Measurements from ENCODE around the gene CD2BP2.

The CD2BP2 gene

DNA sequence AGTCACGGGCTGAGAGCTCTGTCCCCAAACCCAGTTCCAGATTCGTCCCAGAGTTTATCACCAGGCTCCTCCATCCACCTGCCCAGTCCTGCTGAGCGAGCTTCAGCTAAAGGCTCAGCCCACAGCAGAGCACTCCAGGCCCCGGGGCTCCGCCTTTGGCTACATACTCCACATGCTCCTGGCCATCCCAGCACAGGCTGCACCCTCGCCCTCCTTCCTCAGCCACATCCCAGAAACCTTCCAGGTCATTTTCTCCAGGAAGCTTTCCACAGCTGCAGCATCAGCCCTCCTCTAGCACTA, 4.7 kb upstream of the CD2BP2 start:
- H3K27me3 ChIP-seq: no peaks in the 10 kb centered on the region
- H3K4me1 ChIP-seq (ENCODE audit: control insufficient read depth in 1 of 2, insufficient read depth in 1 of 2, low read depth in 1 of 2, low read length in 1 of 2): peaks cover 15 to 18% of the 10 kb centered on the region in 2 experiments
- TF ChIP-seq, protein P1, sequence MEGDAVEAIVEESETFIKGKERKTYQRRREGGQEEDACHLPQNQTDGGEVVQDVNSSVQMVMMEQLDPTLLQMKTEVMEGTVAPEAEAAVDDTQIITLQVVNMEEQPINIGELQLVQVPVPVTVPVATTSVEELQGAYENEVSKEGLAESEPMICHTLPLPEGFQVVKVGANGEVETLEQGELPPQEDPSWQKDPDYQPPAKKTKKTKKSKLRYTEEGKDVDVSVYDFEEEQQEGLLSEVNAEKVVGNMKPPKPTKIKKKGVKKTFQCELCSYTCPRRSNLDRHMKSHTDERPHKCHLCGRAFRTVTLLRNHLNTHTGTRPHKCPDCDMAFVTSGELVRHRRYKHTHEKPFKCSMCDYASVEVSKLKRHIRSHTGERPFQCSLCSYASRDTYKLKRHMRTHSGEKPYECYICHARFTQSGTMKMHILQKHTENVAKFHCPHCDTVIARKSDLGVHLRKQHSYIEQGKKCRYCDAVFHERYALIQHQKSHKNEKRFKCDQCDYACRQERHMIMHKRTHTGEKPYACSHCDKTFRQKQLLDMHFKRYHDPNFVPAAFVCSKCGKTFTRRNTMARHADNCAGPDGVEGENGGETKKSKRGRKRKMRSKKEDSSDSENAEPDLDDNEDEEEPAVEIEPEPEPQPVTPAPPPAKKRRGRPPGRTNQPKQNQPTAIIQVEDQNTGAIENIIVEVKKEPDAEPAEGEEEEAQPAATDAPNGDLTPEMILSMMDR (IDR thresholded peaks at IDR 0.05): no peak
- no peak overlapping the region for H3K4me3 ChIP-seq (ENCODE audit: low read depth in 1 of 2, low read length in 1 of 2)
- peaks cover 81% of the 10 kb centered on the region for H3K36me3 ChIP-seq
- no peak overlapping the region for H3K27ac ChIP-seq
- no peaks in the 10 kb centered on the region for H3K9me3 ChIP-seq

DNA sequence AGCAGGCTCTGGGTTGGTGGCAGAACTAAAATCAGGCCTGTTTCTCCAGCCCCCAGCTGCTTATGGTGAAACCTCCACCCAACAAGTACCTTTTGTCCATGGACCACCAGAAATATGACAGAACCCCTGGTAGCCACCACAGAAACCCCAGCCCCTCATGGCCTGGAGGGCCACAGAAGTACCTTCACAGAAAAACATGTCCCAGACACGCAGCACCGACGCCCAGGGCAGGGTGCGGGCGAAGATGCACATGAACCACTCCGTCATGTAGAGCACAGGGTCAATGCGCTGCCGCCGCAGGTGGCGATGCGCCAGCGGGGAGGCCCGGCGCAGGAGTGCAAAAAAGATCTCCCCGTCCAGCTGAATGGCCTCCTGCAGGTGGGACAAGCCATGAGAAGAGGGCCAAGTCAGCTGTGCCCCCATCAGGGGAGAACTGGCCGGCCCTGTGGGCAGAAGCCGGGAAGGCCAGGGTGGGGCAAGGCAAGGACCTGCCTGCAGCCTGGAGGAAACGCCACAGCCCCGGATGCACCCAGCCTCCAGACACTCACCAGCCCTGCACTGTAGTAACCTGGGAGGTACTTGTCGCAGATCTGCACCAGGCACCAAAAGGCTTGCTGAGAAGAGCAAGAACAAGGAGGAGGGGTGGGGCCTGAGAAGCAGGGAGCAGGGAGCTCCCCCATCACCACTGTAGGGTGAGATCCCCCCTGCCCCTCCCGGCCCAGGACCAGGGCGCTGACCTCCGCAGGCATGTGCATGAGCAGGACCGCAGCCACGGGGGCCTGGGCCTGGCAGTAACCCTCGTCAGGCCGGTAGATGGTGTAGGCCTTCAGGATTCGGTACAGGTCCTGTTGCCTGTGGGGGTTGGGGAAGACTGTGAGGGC, 4.1 kb upstream of the CD2BP2 start:
- Histone ChIP-seq H3K36me3 (peaks cover 75% of the 10 kb centered on the region), H3K4me1 (ENCODE audit: control insufficient read depth in 1 of 2, insufficient read depth in 1 of 2, low read depth in 1 of 2, low read length in 1 of 2) (peaks cover 19 to 24% of the 10 kb centered on the region in 2 experiments)
- TF ChIP-seq, protein P1 (IDR thresholded peaks at IDR 0.05): no peak

DNA sequence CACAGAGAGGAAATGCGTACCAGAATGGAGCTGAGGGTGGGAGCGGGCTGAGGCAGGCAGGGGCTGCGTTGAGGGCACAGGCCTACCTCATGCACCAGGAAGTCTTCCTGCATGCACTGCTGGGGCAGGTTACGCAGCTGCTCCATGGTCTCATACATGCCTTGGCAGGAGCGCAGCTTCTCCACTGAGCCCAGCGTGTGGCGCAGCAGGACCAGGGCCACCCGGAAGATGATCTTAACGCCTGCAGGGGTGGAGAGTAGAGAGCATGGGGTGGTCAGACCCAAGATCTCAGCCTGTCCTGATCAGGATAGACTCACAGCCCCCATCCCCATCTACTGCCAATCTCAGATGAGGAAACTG, 3.4 kb upstream of the CD2BP2 start:
- TF ChIP-seq, protein P1 (IDR thresholded peaks at IDR 0.05): no peak
- no peak overlapping the region for H3K4me3 ChIP-seq (ENCODE audit: low read depth in 1 of 2, low read length in 1 of 2)
- H3K4me1 ChIP-seq (ENCODE audit: control insufficient read depth in 1 of 2, insufficient read depth in 1 of 2, low read depth in 1 of 2, low read length in 1 of 2): peaks cover 25 to 29% of the 10 kb centered on the region in 2 experiments
- H3K27me3 ChIP-seq: no peaks in the 10 kb centered on the region
- H3K9me3 ChIP-seq: no peaks in the 10 kb centered on the region
- peaks cover 72% of the 10 kb centered on the region for H3K36me3 ChIP-seq
- H3K27ac ChIP-seq: peak overlapping the region; percentile 98

More for the DNA sequence above, 4.1 kb upstream of the CD2BP2 start:
- Histone ChIP-seq H3K4me3 (ENCODE audit: low read depth in 1 of 2, low read length in 1 of 2) (no peak overlapping the region), H3K27ac (no peak overlapping the region), H3K9me3 (no peaks in the 10 kb centered on the region), H3K27me3 (no peaks in the 10 kb centered on the region)

- Histone ChIP-seq H3K27ac (peak overlapping the region; percentile 98), H3K4me3 (ENCODE audit: low read depth in 1 of 2, low read length in 1 of 2) (no peak overlapping the region), H3K4me1 (ENCODE audit: control insufficient read depth in 1 of 2, insufficient read depth in 1 of 2, low read depth in 1 of 2, low read length in 1 of 2) (peaks cover 25 to 29% of the 10 kb centered on the region in 2 experiments), H3K9me3 (no peaks in the 10 kb centered on the region), H3K36me3 (peaks cover 72% of the 10 kb centered on the region), H3K27me3 (no peaks in the 10 kb centered on the region)
- TF ChIP-seq, protein P1 (IDR thresholded peaks at IDR 0.05): no peak
Measured at GRCh38 chr16:30357715-30358576, 2.8 kb upstream of the CD2BP2 start.

DNA sequence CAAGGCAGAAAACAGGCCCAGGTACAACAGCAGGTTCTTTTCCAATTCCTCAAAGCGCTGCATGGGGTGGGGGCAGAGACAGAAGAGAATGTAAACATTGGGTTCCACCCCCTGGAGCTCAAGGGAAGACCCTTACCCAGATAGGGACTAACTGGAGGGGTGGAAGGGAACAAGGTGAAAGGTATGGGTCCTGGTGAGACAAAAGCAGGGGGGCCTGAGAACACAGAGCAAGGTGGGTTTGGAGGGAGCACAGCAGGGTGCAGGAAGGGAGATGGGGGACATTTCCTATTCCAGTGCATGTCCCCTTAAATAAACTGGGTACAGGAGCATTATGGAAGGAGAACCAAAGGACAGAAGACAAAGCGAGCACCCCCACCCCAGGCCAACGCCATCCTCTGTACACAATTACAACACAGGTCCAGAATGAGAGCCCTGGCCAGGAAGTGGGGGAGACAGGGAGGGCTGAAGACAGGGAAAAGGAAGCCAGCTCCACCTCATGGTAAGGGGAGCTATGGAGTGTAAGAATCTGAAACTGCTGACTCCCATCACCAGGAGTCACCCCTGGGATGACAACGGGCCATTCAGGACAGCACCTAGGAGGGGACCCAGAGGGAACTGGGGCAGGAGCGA, 2.1 kb upstream of the CD2BP2 start:
- Histone ChIP-seq H3K27ac (peak overlapping the region; percentile 98), H3K27me3 (no peaks in the 10 kb centered on the region), H3K4me3 (ENCODE audit: low read depth in 1 of 2, low read length in 1 of 2) (no peak overlapping the region), H3K9me3 (no peaks in the 10 kb centered on the region), H3K4me1 (ENCODE audit: control insufficient read depth in 1 of 2, insufficient read depth in 1 of 2, low read depth in 1 of 2, low read length in 1 of 2) (peaks cover 25 to 29% of the 10 kb centered on the region in 2 experiments), H3K36me3 (peaks cover 72% of the 10 kb centered on the region)
- TF ChIP-seq, protein P1 (IDR thresholded peaks at IDR 0.05): no peak

Data from neutrophil (primary cell).